Hepatocyte (in vitro differentiated cells): ENCODE measurements around the gene ZFC3H1.

Experiments used
- CTCF ChIP-seq: fragments of 200-600 bp; sonication (generic); IDR thresholded peaks from 2 replicates; pipeline ENCODE4 v1.5.1; 2016; ENCODE audit warnings: antibody characterized with exemption, mild to moderate bottlenecking; ENCODE audit not compliant: poor library complexity
- EZH2 ChIP-seq: fragments of 200-600 bp; sonication (generic); IDR thresholded peaks from 2 replicates; pipeline ENCODE4 v1.6.1; 2016; ENCODE audit warnings: antibody characterized with exemption, mild to moderate bottlenecking, borderline replicate concordance

GRCh38 chr12:71694099-71694820 is 30.6 kb upstream of the ZFC3H1 start:
- TF ChIP-seq CTCF (no peak), EZH2 (no peak)
